Fibroblast of skin of left biceps (primary cell): ENCODE data around the gene SLC25A52.
"Not testable (repeated sequence)": the region's sequence is repeated elsewhere in the genome, so short reads cannot be mapped to it uniquely, and the experiment has no call there.

Source experiments
- DNase-seq, 2 experiments: peaks; one replicate each; pipeline ENCODE4 v3.0.0-alpha.2; 2013; ENCODE audit warnings: low read depth in 2 of 2

Gene SLC25A52

DNA sequence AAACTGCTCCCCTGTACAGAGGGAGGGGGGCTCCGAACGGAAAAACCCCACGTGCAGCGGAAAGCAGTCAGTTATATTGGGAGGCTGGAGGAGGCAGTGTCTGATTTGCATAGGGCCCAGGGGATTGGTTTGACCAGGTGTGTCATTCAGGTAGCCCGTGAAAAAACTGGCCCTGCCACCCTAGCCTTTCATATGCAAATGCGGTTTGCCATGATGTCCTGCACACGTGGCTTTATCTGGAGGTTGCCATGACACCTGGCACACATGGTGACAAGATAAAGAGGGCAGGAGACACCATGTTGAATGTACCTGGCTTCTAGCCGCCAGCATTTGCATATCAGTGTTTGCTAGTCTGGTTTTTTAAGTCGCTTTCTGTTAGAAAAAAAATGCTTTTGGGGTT, 20.5 kb downstream of the SLC25A52 start:
- DNase-seq, result no peak

DNA sequence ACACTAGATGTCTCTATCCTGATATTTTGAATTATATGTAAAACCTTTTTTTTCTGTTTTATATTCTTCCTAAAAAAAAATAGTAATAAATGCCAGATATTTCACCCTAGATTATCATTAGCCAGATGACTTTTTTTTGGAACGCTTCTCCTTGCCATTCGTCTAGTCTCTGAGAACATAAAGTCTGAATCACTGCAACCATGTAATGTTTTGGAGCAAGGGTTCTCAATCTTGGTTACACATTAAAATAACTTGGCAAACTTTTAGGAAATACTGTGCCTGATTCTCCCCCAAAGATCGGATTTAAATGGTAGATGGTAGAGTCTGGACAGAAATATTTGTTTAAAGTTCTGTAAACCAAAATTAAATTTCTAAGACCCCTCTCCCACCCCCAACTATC, 21.0 kb downstream of the SLC25A52 start:
- no peak for DNase-seq

DNA sequence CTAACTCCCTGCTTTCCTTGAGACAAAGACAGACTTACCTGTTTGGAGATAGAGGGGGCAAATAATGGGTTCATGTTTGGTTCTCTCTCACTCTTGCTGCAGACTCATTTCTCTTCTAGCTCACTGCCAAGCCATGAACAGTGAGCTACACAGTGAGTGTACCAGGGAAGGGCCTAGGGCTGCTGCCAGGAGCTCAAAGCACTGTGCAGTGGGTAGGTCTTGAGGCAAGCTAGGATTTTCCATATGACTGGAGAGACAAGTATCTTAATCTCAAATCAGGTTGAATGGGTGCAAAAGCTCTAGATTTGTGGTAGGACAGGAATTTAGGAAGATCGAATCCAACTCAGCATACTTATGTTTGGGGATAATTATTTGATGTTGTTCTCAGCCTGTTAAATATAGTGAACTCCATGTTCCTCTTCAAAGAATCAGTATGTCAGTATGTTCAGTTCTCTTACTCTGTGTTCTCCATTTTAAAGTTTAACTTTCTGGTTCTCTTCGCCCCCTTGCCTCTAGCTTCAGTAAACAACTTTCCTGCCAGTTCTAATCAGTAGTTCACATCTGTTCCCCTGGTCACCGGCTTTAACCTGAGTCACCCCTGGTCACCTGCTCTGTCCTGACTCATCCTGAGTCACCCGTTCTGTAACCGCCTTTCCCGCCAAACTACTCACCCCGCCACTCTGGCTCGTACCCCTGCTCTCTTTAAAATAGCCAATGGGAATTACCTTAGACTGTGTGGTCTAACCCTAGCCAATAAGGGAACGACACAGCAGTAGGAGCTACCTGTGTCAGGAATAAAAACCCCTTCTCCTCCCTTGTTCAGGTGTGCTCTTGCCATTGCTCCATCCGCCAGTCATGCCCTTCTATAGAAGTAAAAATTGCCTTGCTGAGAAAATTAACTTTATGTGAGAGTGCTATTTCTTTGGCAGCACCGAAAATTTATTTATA, 21.9 kb downstream of the SLC25A52 start:
- no peak for DNase-seq

DNA sequence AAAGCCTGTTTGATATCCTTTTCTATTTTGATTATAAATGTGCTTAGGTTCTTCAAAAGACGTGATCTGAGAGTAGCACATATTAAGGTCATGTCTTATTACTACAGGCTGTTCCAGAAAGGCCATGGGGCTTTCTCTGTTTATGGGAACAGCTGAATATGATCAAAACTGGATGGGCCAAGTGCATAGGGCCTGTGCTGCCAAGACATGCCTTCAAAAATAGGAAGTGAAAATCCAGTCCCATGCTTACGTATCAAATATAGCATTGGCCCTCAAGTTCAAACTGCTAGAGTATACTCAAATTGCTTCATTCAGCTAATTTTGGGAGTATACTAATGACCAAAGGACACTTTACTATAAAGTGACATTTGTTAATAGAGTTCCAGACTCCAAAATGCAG, 24.1 kb downstream of the SLC25A52 start:
- DNase-seq, result no peak

DNA sequence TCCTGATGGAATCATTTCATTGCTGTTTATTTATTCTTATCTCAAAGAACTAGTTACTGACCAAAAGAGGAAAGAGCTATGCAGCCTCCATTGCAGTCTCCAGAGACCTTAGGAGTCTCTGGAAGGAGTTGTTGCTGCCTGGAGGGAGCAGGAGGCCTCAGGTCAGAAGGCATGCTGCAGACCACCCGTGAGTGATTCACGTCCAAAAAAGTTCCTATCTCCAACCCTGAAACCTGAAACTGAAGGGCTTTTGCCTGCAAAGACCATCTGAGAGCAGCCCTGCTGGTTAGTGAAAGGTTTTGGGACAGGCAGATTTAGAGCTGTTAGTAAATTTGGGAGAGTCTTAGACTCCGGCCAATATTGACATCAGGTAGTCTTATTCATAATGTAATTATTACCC, 29.1 kb downstream of the SLC25A52 start:
- DNase-seq, result no peak

DNA sequence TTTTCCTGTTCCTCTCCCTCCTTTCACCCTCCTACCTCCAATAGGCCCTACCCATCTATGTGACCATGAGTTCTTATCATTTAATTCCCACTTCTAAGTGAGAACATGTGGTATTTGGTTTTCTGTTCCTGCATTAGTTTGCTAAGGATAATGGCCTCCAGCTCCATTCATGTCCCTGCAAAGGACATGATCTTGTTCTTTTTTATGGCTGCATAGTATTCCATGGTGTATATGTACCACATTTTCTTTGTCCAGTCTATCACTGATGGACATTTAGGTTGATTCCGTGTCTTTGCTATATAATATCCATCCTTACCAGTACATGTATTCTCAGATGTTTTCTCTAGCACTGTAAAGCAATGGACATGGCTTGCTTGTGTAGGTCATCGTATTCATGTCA, 31.5 kb downstream of the SLC25A52 start:
- DNase-seq, result not testable (repeated sequence)

DNA sequence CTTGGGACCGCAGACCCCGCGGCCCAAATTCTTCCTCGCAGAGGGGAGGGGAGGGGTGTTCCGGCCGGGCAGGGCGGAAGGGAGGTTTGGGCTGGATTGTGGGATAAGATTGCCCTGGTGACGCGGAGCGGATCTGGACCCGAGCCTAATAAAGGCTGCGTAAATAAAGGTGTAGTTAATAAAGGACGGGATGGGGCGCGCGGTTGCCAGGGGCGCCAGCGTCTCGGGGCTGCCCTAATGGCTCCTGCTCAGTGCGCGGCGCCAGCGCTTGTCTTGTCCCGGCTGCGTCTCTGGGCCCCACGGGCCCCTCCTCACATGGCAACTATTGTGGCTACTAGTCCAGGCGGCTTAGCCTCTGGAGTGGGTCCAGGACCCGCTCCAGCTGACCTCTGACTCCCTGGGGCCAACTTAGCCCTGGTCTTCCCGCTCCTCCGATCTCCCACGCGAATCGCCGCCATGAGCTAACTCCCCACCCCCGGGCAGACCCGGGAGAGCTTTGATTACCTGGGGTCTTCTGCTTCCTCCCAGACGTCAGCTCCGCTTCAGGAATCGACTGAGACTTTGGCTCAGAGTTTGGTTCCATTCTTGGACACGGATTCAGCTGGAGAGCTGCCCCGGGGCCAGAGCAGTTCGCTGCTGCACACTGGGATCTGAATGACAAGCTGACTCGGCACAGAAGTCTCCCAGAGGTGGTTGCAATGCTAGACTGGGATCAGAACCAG, 36.5 kb downstream of the SLC25A52 start:
- no peak for DNase-seq

DNA sequence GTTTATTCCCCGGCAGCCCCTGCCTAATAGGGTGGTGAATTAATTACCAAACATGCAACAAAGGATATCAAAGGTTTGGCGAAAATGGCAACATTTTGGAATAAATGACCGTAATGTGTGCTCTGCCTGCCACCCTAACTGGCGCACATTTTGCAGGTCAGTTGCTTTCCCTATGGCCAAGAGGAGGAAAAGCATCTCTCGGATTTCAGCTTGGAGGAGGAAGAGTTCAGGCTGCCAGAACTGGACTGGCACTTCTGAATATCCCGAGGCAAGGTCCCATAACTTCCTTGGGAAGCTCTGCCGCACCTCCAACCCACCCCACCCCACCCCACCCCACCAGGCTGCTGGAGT, 37.1 kb downstream of the SLC25A52 start:
- DNase-seq, result no peak

DNA sequence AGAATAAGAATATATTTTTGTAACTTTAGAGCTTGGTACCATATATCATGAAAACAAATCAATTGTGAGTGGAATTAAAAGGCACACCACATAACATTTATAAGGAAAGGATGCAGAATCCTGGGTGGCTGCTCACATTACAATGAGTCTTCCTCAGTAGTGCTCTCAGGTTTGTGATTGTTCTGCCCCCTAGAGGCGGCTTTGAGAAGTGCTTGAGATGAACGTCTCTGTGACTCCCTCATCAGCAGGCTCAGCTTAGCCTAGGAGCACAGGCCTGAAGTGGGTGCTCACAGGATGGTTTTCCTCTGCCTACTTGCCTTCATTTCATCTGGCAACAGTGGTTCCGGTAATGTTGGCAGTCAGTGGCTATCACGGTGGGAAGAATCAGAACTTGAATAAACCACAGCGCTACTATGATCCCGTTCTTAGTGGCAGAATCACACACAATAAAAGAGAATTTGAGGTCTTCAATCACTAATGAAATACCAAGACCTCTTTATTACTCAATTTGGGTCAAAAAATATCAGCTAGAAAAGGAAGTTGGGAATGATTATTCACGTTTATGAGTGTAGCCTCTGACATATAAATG, 38.2 kb downstream of the SLC25A52 start:
- peak; percentile 40 to 47 for DNase-seq

DNA sequence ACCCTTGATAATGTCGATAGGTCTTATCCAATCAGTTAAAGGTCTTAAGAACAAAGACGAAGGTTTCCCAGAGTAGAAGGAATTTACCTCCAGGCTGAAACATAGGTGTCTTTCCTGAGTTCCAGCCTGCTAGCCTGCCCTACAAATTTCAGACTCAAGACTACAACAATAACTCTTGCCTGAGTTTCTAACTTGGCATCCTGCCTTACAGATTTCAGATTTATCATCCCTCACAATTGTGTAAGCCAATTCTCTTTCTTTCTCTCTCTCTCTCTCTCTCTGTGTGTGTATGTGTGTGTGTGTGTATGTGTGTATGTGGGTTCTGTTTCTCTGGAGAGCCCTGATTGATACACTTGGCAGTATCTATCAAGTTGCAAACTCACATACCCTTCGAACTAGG, 39.1 kb downstream of the SLC25A52 start:
- no peak for DNase-seq

DNA sequence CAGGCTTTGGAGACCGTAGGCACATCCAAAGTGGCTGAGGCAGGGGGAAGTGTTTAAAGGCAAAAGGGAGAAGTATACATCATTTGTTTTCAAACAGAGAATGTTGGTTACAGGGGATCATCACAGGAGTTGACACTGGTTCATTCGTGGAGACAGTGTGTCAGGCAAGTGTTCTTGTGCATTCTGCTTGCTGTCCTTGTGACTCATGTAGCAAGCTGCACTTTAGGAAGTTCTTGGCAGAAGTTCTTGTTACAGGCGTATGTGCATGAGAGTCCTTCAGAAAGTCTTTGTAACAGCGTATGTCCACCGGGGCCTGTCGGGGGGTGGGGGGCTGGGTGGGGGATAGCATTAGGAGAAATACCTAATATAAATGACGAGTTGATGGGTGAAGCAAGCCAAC, 39.8 kb downstream of the SLC25A52 start:
- no peak for DNase-seq

DNA sequence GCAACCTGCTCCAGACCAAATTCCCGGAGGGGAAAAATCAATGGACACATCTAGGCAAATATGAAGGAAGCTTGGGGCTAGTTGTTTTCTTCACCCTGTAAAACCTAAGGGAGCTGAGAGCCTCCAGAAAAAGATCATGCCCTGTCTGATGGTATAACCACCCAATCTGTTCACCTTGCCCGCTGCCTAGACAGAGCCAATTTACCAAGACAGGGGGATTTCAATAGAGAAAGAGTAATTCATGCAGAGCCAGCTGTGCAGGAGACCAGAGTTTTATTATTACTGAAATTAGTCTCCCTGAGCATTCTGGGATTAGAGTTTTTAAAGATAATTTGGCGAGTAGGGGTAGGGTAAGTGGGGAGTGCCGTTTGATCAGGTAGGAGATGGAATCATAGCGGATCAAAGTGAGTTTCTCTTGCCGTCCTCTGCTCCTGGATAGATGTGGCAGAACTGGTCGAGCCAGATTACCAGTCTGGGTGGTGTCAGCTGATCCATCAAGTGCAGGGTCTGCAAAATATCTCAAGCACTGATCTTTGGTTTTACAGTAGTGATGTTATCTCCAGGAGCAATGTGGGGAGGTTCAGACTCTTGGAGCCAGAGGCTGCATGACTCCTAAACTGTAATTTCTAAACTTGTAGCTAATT, 41.2 kb downstream of the SLC25A52 start:
- DNase-seq, result no peak

DNA sequence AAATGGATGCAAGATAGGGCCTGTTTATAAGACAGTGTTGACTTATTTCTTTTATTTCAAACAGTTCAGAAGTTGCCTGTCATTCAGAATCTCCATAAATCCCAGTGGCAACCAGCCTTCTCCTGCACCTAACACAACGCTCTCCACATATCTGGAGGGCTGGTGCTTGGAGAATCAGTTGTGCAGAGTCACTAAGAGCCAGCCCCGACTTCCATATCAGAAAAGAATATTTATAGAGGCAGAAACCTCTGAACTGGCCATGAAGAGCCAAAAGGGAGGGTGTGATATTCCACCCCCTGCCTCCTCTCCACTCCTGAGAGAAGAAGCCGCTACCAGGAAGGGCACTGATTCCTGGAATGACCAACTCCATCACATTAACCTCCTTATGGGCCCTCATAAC, 42.3 kb downstream of the SLC25A52 start:
- DNase-seq, result no peak

DNA sequence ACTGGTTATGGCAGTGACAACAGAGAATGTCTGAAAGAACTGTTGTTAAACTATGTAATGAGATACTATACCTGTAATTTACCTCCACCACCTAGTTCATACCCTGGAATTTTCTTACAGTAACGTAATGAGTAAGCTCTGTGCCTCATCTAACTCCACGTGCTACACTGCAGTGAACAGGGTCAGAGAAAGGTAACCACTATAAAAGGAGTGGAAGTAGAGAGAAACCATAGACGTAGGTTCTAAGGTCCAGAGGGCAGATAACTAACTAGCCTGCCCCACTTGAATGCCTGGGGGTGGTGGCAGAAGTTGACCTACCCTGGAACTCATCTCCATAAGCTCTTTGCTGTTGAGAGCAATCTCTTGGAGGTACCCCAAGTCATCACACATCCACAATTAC, 44.3 kb downstream of the SLC25A52 start:
- DNase-seq, result no peak

DNA sequence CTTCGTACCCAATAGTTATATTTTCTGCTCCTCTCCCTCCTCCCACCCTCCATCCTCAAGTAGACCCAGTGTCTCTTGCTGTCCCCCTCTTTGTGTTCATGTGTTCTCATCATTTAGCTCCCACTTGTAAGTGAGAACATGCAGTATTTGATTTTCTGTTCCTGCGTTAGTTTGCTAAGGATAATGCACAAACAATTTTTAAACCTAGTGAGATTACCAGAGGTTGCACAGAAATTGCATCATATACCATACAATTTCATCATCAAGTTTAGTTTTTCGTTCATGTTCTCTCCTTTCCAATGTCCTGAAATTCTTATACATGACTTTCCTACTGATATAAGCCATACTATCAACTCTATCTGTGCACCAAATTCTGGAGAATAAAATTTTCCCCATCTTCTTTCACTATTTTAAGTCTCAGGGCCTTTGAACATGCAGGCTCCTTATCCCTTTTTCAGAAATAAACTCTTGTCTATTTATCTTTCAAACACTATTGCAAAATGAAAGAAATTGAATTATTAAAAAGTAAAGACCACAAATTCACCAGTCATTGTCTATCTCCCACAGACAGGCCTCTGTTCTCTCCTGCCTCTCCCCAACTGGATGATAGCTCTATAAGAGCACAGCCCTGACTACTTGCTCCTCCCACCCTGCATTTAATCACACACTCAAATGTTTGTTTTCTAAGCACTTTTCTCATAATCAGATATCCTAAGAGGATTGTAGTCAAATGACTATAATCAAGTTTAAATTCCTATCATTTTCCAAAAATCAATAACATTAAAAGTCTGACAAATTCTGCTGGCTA, 49.1 kb downstream of the SLC25A52 start:
- DNase-seq, result no peak

DNA sequence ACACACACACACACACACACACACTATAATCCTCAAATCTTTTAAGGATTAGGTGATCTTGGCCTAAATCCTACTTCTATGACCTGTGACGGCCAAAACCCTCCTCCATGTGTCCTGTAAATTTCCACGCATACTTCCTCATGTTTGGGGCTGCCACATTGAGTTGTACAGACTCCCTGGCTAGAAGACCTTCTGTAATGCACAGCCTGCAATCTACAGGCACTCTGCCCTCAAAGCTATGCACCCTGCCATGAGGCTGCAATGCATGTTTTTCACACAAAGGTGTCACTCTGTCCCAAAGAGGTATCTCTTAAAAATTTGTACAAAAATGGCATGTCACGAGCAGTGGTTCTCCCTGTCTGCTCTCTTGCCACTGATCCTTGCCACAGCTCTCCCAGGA, 49.9 kb downstream of the SLC25A52 start:
- no peak for DNase-seq
